ENCODE results near the gene ABCA8.

Gene ABCA8

DNA sequence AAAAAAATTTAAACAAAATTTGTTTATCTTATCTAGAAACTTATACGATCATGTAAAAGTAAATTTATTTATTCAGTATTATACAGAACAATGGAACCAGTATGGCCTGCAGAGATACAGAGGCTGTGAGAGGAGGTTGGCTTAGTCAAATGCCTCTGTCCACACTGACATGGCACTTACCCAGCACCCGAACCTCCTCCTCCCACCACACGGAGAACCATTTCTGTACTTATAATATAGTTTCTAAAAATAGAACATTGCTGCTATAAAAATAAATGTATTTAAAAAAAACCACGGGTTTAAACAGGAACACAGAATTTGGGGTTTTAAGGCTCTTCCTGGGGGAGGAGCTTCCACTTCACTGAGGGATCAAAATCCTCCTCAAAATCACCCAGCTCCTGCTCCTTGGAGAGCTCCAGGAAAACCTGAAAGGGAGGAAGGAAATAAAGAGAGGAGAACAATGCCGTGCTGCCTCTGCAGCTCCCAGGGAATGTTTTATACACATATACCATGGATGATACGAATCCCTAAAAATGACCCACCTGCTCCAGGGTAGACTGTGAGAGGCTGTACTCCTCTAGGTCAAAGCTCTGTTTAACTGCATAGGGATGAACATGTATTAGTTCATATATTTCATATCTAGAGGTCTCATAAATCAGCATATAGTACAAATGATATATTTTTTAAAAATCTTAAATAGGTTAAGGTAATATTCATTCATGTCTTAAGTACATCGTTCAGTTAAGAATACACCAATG, 87.3 kb downstream of the ABCA8 start:
- no peak for DNase-seq (ENCODE audit: low spot score)

- DNase-seq (ENCODE audit: low spot score): no peak
These were observed 89.6 kb downstream of the ABCA8 start for GRCh38 chr17:68865584-68865983.

DNA sequence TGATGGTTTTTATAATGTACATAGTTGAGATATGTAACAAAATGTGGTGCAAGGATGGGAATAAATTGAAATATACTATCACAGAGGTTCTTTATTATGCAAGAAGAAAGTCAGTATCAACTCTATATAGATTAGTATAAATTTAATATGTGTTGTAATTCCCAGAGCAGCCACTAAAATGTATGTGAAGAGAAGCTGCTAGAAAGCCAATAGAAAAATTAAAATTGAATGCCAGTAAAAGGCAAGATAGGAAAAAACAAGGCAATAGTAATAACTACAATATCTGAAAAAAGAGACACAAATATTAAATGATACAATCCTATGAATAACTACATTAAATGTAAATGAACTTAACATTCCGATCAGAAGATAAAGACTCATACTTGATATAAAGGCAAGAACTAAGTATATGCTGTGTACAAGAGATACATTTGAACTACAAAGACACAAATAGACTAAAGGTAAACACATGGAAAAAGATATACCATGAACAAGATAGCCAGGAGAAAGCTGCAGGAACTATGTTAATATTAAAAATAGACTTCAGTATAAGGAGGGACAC, 92.0 kb downstream of the ABCA8 start:
- no peak for DNase-seq (ENCODE audit: low spot score)

GRCh38 chr17:68861602-68862001, 93.6 kb downstream of the ABCA8 start:
- DNase-seq (ENCODE audit: low spot score): no peak

DNA sequence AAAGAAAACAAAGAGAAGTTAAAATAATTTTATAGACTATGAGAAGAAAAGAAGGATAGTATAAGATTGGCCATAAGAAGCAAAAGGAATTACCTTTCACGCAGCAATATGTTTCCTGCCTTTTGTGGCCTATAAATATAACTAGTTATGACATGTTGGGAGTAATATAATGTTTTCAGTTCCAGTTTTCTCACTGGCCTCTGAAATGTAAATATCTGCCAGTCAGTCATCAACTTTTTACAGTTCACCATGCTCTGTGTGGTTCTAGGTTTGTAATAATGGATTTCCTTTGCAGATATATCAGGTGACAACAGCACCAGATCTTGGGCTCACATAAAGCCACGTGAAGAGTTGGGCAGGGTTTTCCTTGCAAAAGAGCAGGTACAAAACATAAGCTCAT, 94.3 kb downstream of the ABCA8 start:
- DNase-seq (ENCODE audit: low spot score): no peak

DNA sequence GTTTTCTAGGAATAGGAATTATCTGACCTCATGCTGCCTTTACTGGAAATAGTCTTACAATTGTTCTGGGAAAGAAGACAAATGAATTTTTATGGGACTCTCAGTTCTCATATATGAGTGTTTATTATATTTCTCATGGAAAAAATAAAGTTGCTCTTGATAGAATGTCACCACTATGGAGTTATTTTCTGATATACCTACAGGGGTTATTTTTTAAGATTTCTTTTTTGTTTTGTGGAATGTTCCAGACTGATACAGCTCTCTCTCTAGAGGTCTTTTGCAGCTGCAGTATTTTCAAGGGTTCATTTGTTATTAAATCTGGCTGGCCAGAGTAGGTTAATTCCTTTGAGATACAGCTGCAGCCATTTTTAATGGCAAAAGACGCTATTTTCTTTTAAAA, 100.7 kb downstream of the ABCA8 start:
- no peak for DNase-seq (ENCODE audit: low spot score)

DNA sequence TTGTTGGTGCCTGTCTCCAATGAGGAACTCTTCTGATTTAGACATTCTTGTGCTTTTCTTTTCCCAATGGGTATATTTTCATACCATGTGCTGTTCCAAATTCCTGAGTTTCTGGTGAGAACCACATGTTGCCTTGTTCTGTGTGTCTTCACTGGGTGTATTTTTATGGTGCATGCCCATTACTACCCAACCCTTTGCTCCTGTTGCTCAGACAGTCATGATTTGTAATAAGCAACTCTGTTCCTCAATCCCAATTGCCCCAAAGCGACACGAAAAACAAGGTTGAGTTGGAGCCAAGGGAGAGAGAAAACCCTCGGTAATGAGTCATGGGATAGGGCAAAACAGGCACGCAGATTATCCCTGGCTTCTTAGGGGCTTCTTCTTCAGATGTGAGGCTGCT, 101.8 kb downstream of the ABCA8 start:
- no peak for DNase-seq (ENCODE audit: low spot score)

DNA sequence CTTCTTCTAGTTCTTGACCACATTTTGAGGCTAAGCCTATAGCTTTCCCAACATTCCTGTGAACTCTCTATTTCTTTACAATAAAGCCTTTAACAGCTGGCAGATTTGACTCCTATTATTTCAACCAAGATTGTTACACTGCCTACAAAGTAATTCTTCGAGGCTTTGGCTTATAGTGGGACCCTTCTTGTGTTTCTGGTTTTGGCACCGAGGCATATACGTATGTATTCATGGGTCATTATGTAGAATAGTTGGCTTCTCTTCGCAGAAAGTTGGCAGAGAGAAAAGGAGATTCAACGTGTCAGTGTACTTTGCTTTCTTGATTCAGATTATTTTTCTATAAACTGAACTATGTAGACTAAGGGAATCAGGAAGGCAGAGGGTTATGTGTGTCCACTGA, 102.2 kb downstream of the ABCA8 start:
- no peak for DNase-seq (ENCODE audit: low spot score)

DNA sequence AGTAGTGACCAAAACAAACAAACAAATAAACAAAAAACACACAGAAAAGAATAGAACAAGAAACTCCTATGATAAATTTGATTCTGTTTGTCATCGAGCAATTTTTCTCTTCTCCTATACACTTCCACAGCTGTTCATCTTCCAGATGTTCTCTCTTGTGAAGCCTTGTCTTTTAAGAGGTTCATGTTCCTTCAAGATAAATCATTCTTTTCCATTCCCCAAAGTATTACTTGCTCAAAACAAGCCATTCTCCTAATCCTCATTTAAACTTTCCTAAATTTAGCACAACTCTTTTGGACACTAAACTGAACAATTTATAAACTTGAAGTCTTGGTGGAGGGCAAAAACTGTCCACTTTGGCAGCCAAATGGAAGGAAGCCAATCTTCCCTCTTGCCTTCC, 103.3 kb downstream of the ABCA8 start:
- DNase-seq (ENCODE audit: low spot score): no peak

DNA sequence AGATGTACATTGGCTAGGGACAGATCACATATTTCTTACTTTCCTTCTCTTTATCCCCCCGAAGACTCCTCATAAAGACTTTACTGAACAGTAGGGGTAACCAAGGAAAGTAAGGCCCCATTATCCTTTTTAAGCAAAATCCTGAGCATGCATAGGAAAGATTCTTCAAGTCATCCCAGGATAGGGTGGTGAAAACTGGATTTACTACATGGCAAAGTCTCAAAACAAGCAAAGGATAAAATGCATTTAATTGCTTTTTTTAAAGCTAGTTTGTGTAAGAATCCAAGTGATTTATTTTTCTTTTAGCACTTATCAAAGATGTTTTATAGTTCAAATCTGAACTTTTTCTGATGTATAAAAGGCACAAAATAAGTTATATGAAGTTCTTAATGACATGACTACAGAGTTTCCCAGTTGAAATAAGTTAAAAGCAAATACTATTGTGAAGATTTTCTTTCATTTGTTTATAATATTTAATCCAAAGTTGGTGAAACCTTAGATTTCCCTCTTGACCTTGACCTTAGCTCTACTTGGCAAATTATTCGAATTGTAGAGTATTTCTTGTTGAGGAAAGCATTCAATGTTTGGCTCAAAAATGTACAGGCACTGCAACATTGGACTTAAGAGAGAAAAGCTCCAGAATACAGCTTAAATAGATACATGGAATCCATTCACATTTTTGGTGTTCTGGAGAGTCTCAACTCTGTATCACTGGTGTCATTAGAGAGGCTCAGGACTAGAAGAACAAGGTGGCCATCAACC, 104.3 kb downstream of the ABCA8 start:
- DNase-seq (ENCODE audit: low spot score): no peak

GRCh38 chr17:68849673-68850610, 105.2 kb downstream of the ABCA8 start:
- DNase-seq (ENCODE audit: low spot score): no peak

GRCh38 chr17:68847711-68848110, 107.5 kb downstream of the ABCA8 start:
- DNase-seq (ENCODE audit: low spot score): no peak

DNA sequence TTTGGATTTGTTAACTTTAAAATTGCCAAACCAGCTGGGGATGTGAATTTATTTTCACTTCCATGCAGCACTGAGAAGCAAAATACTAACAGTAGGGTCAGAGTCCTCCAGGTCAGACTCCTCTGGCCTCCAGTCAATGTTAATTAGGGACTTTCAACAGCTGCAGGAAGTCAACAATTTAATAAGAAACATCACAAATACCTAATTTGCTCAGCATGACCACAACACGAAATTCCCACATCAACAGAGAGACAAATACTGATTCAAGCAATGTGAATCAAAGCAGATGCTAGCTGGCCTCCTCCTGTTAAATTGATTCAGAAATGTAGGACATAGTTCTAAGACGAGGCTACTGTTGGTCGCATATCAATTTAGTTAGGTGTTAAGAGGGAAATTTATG, 111.7 kb downstream of the ABCA8 start:
- no peak for DNase-seq (ENCODE audit: low spot score)

DNA sequence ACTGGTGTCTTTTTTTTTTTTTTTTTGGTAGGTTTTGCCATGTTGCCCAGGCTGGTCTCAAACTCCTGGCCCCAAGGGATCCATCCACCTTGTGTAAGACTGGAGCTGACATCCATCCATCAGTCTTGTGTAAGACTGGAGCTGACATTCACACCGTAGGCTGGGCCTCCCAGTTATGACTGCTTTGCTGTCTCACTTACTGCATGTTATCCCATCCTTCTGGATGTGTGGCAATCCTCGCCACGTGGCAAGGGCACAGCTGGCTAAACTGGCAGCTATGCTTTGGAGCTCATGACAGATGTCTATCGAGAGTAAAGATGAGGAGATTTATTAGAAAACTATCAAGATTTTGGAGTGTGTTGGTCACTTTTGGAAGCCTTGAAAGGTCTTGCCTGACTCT, 115.1 kb downstream of the ABCA8 start:
- DNase-seq (ENCODE audit: low spot score): no peak

DNA sequence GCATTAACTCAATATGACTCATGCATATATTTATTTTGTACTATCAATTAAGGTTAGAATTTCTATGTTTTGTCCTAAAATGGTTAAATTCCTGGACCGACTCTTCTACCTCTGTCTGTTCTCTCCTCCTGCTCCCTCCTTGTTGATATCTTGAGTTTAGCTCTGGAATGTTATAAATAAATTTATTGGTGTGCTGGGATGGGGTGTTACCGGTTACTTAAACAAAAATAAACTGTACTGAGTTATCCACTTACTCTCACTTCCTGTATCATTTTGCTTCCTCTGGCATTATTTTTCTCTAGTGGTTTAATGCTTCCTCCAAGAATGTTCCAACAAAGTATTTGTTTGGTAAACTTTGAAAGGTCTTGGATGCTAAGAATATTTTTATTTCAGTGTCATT, 120.1 kb downstream of the ABCA8 start:
- DNase-seq (ENCODE audit: low spot score): no peak

GRCh38 chr17:68834328-68834836, 120.8 kb downstream of the ABCA8 start:
- DNase-seq (ENCODE audit: low spot score): no peak

DNA sequence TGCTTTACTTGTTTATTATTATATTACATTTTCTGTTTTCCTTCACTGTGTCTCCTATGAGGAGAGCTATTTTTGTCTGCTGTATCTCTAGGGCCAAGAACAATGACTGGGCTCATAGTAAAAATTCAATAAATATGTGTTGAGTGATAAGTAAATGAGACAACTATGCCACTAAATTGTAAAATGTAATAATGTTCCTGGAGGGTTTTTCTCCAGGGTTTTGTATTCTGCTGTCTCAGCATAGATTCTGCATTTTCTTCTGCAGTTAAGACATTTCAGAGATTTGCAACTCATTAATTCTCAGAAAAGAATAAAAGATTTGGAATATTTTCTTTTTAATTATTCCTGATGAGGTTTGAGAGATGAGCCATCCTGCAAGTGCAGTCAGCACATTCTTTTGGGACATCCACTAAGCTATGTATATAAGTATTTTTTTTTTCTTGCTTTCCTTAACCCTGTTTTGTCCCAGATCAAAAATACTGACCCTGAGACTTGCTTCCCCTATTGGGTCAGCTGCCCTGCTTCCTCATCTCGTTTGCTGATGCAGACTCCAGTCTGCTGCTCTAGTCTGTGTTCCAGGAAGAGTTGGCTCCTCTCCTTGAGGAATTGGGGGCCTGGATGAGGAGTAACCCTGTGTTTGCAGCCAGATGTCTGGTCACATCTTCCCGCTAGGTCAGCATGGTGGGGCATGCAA, 122.9 kb downstream of the ABCA8 start:
- DNase-seq (ENCODE audit: low spot score): no peak

- DNase-seq (ENCODE audit: low spot score): no peak
These were observed 124.0 kb downstream of the ABCA8 start for GRCh38 chr17:68831170-68831569.

DNA sequence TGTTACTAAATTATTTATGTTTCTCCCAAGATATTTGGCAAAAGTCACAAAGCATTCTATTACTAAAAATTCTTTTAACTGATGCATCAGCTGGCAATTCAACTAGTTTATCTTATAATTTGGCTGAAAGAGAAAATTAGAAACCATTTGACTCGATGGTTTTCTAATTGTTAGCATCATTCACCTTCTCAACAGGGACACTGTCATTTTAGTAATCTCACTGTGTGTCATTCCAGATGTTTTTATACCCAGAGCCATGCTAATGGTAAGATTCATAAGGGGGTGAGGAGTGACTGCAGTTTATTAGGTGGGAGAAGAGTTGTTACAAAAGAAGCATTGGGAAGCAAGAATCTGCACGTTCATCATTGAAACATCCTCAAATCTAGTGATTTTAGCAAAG, 124.9 kb downstream of the ABCA8 start:
- DNase-seq (ENCODE audit: low spot score): no peak

GRCh38 chr17:68829211-68829610, 126.0 kb downstream of the ABCA8 start:
- DNase-seq (ENCODE audit: low spot score): no peak

GRCh38 chr17:68824707-68825106, 130.5 kb downstream of the ABCA8 start:
- DNase-seq (ENCODE audit: low spot score): no peak
